PC-3 (cell line): ENCODE measurements around the gene USH2A.

ENCODE experiments used
- EZH2 ChIP-seq: fragments of 300-600 bp; sonication (generic); IDR thresholded peaks from one replicate; pipeline ENCODE4 v1.6.1; 2017; ENCODE audit warnings: antibody characterized with exemption, mild to moderate bottlenecking, low read length; ENCODE audit not compliant: unreplicated experiment
- EZH2phosphoT487 ChIP-seq: fragments of 300-600 bp; sonication (generic); IDR thresholded peaks from 2 replicates; pipeline ENCODE4 v1.6.1; 2018; ENCODE audit warnings: mild to moderate bottlenecking, antibody characterized with exemption, low read length, borderline replicate concordance
- TF ChIP-seq, protein P1 (sequence below): fragments of 300-600 bp; sonication (generic); conservative IDR thresholded peaks from 2 replicates; pipeline ENCODE4 v1.5.1; 2017; ENCODE audit warnings: antibody characterized with exemption, low read depth, mild to moderate bottlenecking, low read length

DNA sequence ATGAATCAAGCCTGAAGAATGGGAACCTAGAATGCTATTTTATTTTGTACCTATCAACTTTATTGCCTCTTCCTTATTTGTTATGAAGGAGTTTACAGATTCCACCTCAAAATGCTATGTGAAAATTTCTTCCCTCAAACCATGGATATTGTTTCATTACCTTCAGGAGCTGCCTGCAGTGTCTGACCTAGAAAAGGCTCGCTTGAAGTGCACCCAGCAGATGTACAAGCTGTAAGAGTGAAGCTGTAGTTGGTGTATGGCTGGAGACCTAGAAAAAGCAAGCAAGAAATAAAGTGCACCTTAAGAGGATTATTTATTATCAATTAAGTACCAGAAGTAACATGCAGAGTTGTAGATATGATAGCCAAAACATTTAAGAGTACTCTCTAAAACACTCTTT is 656.7 kb downstream of the USH2A start:
- no peak for TF ChIP-seq EZH2
- TF ChIP-seq, protein P1, sequence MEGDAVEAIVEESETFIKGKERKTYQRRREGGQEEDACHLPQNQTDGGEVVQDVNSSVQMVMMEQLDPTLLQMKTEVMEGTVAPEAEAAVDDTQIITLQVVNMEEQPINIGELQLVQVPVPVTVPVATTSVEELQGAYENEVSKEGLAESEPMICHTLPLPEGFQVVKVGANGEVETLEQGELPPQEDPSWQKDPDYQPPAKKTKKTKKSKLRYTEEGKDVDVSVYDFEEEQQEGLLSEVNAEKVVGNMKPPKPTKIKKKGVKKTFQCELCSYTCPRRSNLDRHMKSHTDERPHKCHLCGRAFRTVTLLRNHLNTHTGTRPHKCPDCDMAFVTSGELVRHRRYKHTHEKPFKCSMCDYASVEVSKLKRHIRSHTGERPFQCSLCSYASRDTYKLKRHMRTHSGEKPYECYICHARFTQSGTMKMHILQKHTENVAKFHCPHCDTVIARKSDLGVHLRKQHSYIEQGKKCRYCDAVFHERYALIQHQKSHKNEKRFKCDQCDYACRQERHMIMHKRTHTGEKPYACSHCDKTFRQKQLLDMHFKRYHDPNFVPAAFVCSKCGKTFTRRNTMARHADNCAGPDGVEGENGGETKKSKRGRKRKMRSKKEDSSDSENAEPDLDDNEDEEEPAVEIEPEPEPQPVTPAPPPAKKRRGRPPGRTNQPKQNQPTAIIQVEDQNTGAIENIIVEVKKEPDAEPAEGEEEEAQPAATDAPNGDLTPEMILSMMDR, result no peak
- no peak for TF ChIP-seq EZH2phosphoT487
